Kidney (tissue), 14 donors: Measurements from ENCODE around the gene HDHD5. TPM values are rescaled to one million over a fixed set of nuclear protein-coding genes. Genes with fewer than 3 reads are reported as not detected.

Experiments
- DNase-seq, 5 donors: peaks; one replicate each; pipeline ENCODE4 v3.0.0-alpha.2; 2013 to 2020
- FAIRE-seq: peaks from 2 replicates; lab custom pipeline; 2012; peaks lifted over from hg19 to GRCh38; lab: Jason Lieb, UNC
- H3K27ac ChIP-seq, 2 donors: one replicate each; pipeline ENCODE4 v1.7.0; 2013; ENCODE audit warnings: low read depth in 2 of 2, low read length in 2 of 2, inconsistent platforms in 1 of 2
- H3K27me3 ChIP-seq: one replicate; pipeline ENCODE4 v1.7.1; 2013; ENCODE audit warnings: low read length, inconsistent platforms; ENCODE audit not compliant: control insufficient read depth, insufficient read depth
- H3K36me3 ChIP-seq, 3 donors: one replicate each; pipeline versions ENCODE4 v1.7.0 to v1.7.1; 2013; ENCODE audit warnings: low read length in 3 of 3, control low read depth in 1 of 3, inconsistent platforms in 1 of 3; ENCODE audit not compliant: insufficient read depth in 3 of 3, control insufficient read depth in 2 of 3
- H3K4me1 ChIP-seq, 3 donors: one replicate each; pipeline versions ENCODE4 v1.7.0 to v1.7.1; 2013; ENCODE audit warnings: low read length in 3 of 3, inconsistent platforms in 1 of 3, low read depth in 1 of 3; ENCODE audit not compliant: control insufficient read depth in 2 of 3, insufficient read depth in 2 of 3
- H3K4me3 ChIP-seq, 3 donors: one replicate each; pipeline versions ENCODE4 v1.7.0 to v1.8.1; 2013; ENCODE audit warnings: low read length in 3 of 3, control low read depth in 1 of 3, inconsistent platforms in 1 of 3
- H3K9ac ChIP-seq, 3 donors: one replicate each; pipeline versions ENCODE4 v1.7.0 to v1.7.1; 2013; ENCODE audit warnings: low read length in 3 of 3, control low read depth in 1 of 3, inconsistent platforms in 1 of 3
- H3K9me3 ChIP-seq, 3 donors: one replicate each; pipeline versions ENCODE4 v1.7.0 to v1.7.1; 2013; ENCODE audit warnings: low read length in 3 of 3, control low read depth in 1 of 3, inconsistent platforms in 1 of 3; ENCODE audit not compliant: control insufficient read depth in 2 of 3, insufficient read depth in 1 of 3
- CTCF ChIP-seq: IDR thresholded peaks from 3 replicates; pipeline ENCODE4 v1.5.1; 2012; ENCODE audit warnings: mild to moderate bottlenecking, moderate library complexity, borderline replicate concordance; ENCODE audit not compliant: insufficient read depth; ENCODE audit errors: extremely low read depth
- intact Hi-C: fragments of 100-400 bp; cut with DNase I; formaldehyde crosslinking; loops from one replicate; pipeline ENCODE4 v1.11.1; 2022
- polyA plus RNA-seq: library from polyadenylated mRNA; stranded (reverse); fragments of 350-450 nt; fragmentation: Illumina TruSeq; extraction: RNeasy Lipid Tissue Mini Kit (QIAGEN cat#74804); gene quantifications from one replicate; pipeline ENCODE4 v1.2.3, GENCODE V29; 2014; ENCODE audit warnings: low read depth, low replicate concordance; ENCODE audit not compliant: insufficient read depth
- total RNA-seq: library from RNA; stranded (reverse); fragmentation: NEBNext Ultra II Directional; extraction: Animal tissue kit (Norgen Biotek cat#: 25700); gene quantifications from one replicate; pipeline ENCODE4 v1.2.1, GENCODE V29; 2021
- donor health status: control.
- donor health status: control.
- donor health status: control.
- donor health status: control.
- donor health status: control.
- donor health status: DM: yes; HTN: yes; CAD: no.
- donor health status: Normal renal cell carcinoma (clear cell type).

Gene HDHD5
- total and polyA plus RNA-seq, 2 donors from 2014 or later, result 27.5 to 39.8 TPM

DNA sequence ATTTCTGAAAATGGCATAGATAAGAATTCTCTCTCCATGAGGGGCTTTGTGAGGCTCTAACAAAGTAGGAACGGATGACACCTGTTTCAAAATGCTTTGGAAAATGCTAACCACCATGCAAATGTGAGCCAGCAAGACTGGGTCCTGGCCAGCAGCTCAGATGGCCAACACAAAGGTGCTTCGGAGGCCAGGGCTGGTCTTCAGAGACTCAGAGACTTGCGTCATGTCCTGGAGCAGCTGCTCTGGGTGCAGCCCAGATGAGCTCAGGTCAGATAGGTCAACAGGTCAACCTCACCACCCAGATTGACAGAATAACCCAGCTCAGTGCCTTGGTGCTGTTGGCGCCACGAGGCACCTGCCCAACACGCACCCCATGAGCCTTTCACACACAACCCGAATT, 25.9 kb downstream of the HDHD5 start:
- Histone ChIP-seq H3K36me3 (peaks cover 0 to 7% (median 2%) of the 10 kb centered on the region in 3 donors), H3K4me1 (no peaks in the 10 kb centered on the region), H3K9ac (no peak overlapping the region), H3K27me3 (no peaks in the 10 kb centered on the region), H3K4me3 (no peak overlapping the region), H3K9me3 (no peaks in the 10 kb centered on the region), H3K27ac (no peak overlapping the region)
- FAIRE-seq (no peak), DNase-seq (no peak)
- intact Hi-C loops, result no loop called here
- TF ChIP-seq CTCF, result no peak

GRCh38 chr22:17132112-17132511, 27.0 kb downstream of the HDHD5 start:
- FAIRE-seq, result no peak
- intact Hi-C loops, result no loop called here

DNA sequence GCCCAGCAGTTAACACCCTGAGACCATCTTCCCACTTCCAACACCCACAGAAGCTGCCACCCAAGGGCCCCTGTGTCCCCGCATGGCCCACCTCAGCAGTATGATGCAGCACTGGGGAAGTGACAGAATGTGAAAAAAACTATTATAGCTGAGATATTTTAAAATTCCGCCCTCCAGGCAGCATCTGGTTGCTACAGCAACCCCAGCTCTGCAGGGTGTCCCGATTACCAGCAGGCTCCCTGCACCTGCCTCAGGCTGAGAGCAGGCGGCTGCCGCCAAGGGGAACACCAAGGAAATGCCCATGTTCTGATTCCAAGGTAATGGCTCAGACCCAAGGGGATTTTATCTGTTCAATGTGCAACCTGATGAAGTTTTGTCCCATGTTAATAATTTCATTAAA, 27.4 kb downstream of the HDHD5 start:
- FAIRE-seq, result no peak
- Histone ChIP-seq H3K9ac (no peak overlapping the region), H3K27ac (no peak overlapping the region), H3K9me3 (no peaks in the 10 kb centered on the region), H3K36me3 (no peaks in the 10 kb centered on the region), H3K27me3 (no peaks in the 10 kb centered on the region), H3K4me1 (no peaks in the 10 kb centered on the region), H3K4me3 (no peak overlapping the region)
- DNase-seq, result no peak
- TF ChIP-seq CTCF, result no peak
- intact Hi-C loops, result no loop called here

More at GRCh38 chr22:17132112-17132511, 27.0 kb downstream of the HDHD5 start:
- DNase-seq, result no peak
- Histone ChIP-seq H3K4me1 (no peaks in the 10 kb centered on the region), H3K9me3 (no peaks in the 10 kb centered on the region), H3K27me3 (no peaks in the 10 kb centered on the region), H3K36me3 (no peaks in the 10 kb centered on the region), H3K9ac (no peak overlapping the region), H3K27ac (no peak overlapping the region), H3K4me3 (no peak overlapping the region)
- no peak for TF ChIP-seq CTCF

GRCh38 chr22:17130199-17130598, 28.9 kb downstream of the HDHD5 start:
- Histone ChIP-seq H3K9me3 (no peaks in the 10 kb centered on the region), H3K27me3 (no peaks in the 10 kb centered on the region), H3K36me3 (no peaks in the 10 kb centered on the region), H3K4me1 (no peaks in the 10 kb centered on the region), H3K27ac (no peak overlapping the region), H3K4me3 (no peak overlapping the region), H3K9ac (no peak overlapping the region)
- DNase-seq (no peak), FAIRE-seq (no peak)
- intact Hi-C loops, result no loop called here
- no peak for TF ChIP-seq CTCF
